ENCODE data around the gene SHC4. TPM values are rescaled to one million over a fixed set of nuclear protein-coding genes. Genes with fewer than 3 reads are reported as not detected.
"Not testable (repeated sequence)": the region's sequence is repeated elsewhere in the genome, so short reads cannot be mapped to it uniquely, and the experiment has no call there.

SHC4 gene
- total RNA-seq, 1 donor from 2014 or later = 3.3 TPM

- DNase-seq (ENCODE audit: low spot score) = peak; percentile 98
- intact Hi-C loops (cut with DNase I) = no loop called here
These were observed 153.1 kb downstream of the SHC4 start, which contains the start of gene CEP152 for GRCh38 chr15:48810414-48811324. Gene CEP152 (minus strand): TSS chr15:48811069. CDS start chr15:48805649, 5,420 bp downstream.

- intact Hi-C loops (cut with DNase I) = no loop called here
- DNase-seq (ENCODE audit: low spot score) = no peak
These were observed 157.6 kb downstream of the SHC4 start for GRCh38 chr15:48806151-48806550.

GRCh38 chr15:48805591-48805990 is 158.1 kb downstream of the SHC4 start:
- intact Hi-C loops (cut with DNase I) = no loop called here
- DNase-seq (ENCODE audit: low spot score) = no peak

- DNase-seq (ENCODE audit: low spot score) = no peak
- intact Hi-C loops (cut with DNase I) = loop anchor here (5.0 kb wide), 1 partner anchor 447 kb away; no protein-coding TSS in a partner anchor
These were observed 159.8 kb downstream of the SHC4 start for GRCh38 chr15:48803877-48804276.

- DNase-seq (ENCODE audit: low spot score) = no peak
- intact Hi-C loops (cut with DNase I) = loop anchor here (5.0 kb wide), 1 partner anchor 446 kb away; no protein-coding TSS in a partner anchor
These were observed 160.9 kb downstream of the SHC4 start for GRCh38 chr15:48802867-48803266.

- intact Hi-C loops (cut with DNase I) = loop anchor here (5.0 kb wide), 1 partner anchor 445 kb away; no protein-coding TSS in a partner anchor
- DNase-seq (ENCODE audit: low spot score) = no peak
These were observed 161.5 kb downstream of the SHC4 start for GRCh38 chr15:48802257-48802656.

GRCh38 chr15:48800811-48801455 is 162.8 kb downstream of the SHC4 start:
- intact Hi-C loops (cut with DNase I) = loop anchor here (5.0 kb wide), 1 partner anchor 444 kb away; no protein-coding TSS in a partner anchor
- no peak for DNase-seq (ENCODE audit: low spot score)

GRCh38 chr15:48800245-48800644 is 163.5 kb downstream of the SHC4 start:
- no peak for DNase-seq (ENCODE audit: low spot score)
- intact Hi-C loops (cut with DNase I) = loop anchor here (5.0 kb wide), 1 partner anchor 443 kb away; no protein-coding TSS in a partner anchor

- intact Hi-C loops (cut with DNase I) = loop anchor here (5.0 kb wide), 1 partner anchor 156 kb away; no protein-coding TSS in a partner anchor
- no peak for DNase-seq (ENCODE audit: low spot score)
These were observed 165.4 kb downstream of the SHC4 start for GRCh38 chr15:48798319-48798718.

GRCh38 chr15:48796930-48797329 is 166.8 kb downstream of the SHC4 start:
- no peak for DNase-seq (ENCODE audit: low spot score)
- intact Hi-C loops (cut with DNase I) = loop anchor here (5.0 kb wide), 1 partner anchor 155 kb away; no protein-coding TSS in a partner anchor

- DNase-seq (ENCODE audit: low spot score) = no peak
- intact Hi-C loops (cut with DNase I) = loop anchor here (5.0 kb wide), 1 partner anchor 154 kb away; no protein-coding TSS in a partner anchor
These were observed 167.2 kb downstream of the SHC4 start for GRCh38 chr15:48796521-48796920.

GRCh38 chr15:48795901-48796300 is 167.8 kb downstream of the SHC4 start:
- intact Hi-C loops (cut with DNase I) = loop anchor here (5.0 kb wide), 1 partner anchor 154 kb away; no protein-coding TSS in a partner anchor
- DNase-seq (ENCODE audit: low spot score) = no peak

GRCh38 chr15:48794697-48795134 is 169.0 kb downstream of the SHC4 start:
- DNase-seq (ENCODE audit: low spot score) = no peak
- intact Hi-C loops (cut with DNase I) = loop anchor here (5.0 kb wide), 1 partner anchor 152 kb away; no protein-coding TSS in a partner anchor

GRCh38 chr15:48792408-48792807 is 171.3 kb downstream of the SHC4 start:
- intact Hi-C loops (cut with DNase I) = no loop called here
- no peak for DNase-seq (ENCODE audit: low spot score)

- intact Hi-C loops (cut with DNase I) = not testable (repeated sequence)
These were observed 173.1 kb downstream of the SHC4 start for GRCh38 chr15:48790466-48791115.

GRCh38 chr15:48785712-48786111 is 178.0 kb downstream of the SHC4 start:
- no peak for DNase-seq (ENCODE audit: low spot score)
- intact Hi-C loops (cut with DNase I) = no loop called here

More at GRCh38 chr15:48790466-48791115, 173.1 kb downstream of the SHC4 start:
- not testable (repeated sequence) for DNase-seq (ENCODE audit: low spot score)

- no peak for DNase-seq (ENCODE audit: low spot score)
- intact Hi-C loops (cut with DNase I) = no loop called here
These were observed 178.5 kb downstream of the SHC4 start for GRCh38 chr15:48785195-48785594.

GRCh38 chr15:48784756-48785155 is 179.0 kb downstream of the SHC4 start:
- DNase-seq (ENCODE audit: low spot score) = no peak
- intact Hi-C loops (cut with DNase I) = no loop called here

- intact Hi-C loops (cut with DNase I) = no loop called here
- no peak for DNase-seq (ENCODE audit: low spot score)
These were observed 180.8 kb downstream of the SHC4 start for GRCh38 chr15:48782911-48783310.
